ENCODE measurements around the gene STMN3.
"Not testable (repeated sequence)": the region's sequence is repeated elsewhere in the genome, so short reads cannot be mapped to it uniquely, and the experiment has no call there.

The STMN3 gene

GRCh38 chr20:63675681-63676368 is 22.6 kb upstream of the STMN3 start:
- DNase-seq: no peak

GRCh38 chr20:63673951-63674350 is 20.7 kb upstream of the STMN3 start:
- no peak for DNase-seq

GRCh38 chr20:63672666-63673065 is 19.4 kb upstream of the STMN3 start:
- no peak for DNase-seq

- not testable (repeated sequence) for DNase-seq
Measured at GRCh38 chr20:63671695-63672094, 18.5 kb upstream of the STMN3 start.

GRCh38 chr20:63668351-63668750 is 15.1 kb upstream of the STMN3 start:
- DNase-seq: no peak

GRCh38 chr20:63667858-63668257 is 14.6 kb upstream of the STMN3 start:
- no peak for DNase-seq

GRCh38 chr20:63665708-63666107 is 12.5 kb upstream of the STMN3 start:
- DNase-seq: no peak

GRCh38 chr20:63664861-63665594 is 11.8 kb upstream of the STMN3 start:
- no peak for DNase-seq

GRCh38 chr20:63664143-63664851 is 11.1 kb upstream of the STMN3 start:
- DNase-seq: no peak

- DNase-seq: no peak
Measured at GRCh38 chr20:63663332-63664066, 10.3 kb upstream of the STMN3 start.

GRCh38 chr20:63662813-63663189 is 9.6 kb upstream of the STMN3 start:
- DNase-seq: no peak

- no peak for DNase-seq
Measured at GRCh38 chr20:63661959-63662812, 9.0 kb upstream of the STMN3 start.

GRCh38 chr20:63661108-63661507 is 7.9 kb upstream of the STMN3 start:
- DNase-seq: no peak

GRCh38 chr20:63660622-63661021 is 7.4 kb upstream of the STMN3 start:
- DNase-seq: no peak

GRCh38 chr20:63660174-63660573 is 7.0 kb upstream of the STMN3 start:
- DNase-seq: not testable (repeated sequence)

- DNase-seq: no peak
Measured at GRCh38 chr20:63659370-63659769, 6.1 kb upstream of the STMN3 start.

GRCh38 chr20:63658749-63659187 is 5.5 kb upstream of the STMN3 start:
- no peak for DNase-seq

- DNase-seq: peak; percentile 92
Measured at GRCh38 chr20:63657937-63658748, 4.9 kb upstream of the STMN3 start, which contains the start of gene RTEL1. TSS of gene RTEL1 (plus strand) at chr20:63658312. CDS start at chr20:63659403, 1,091 bp downstream.

- DNase-seq: no peak
Measured at GRCh38 chr20:63657260-63657936, 4.2 kb upstream of the STMN3 start.

- DNase-seq: no peak
Measured at GRCh38 chr20:63656451-63656850, 3.2 kb upstream of the STMN3 start.

- no peak for DNase-seq
Measured at GRCh38 chr20:63655249-63655648, 2.0 kb upstream of the STMN3 start.
